GM19455 (cell line): ENCODE measurements around the gene PSAP.

ENCODE experiments used
- ATAC-seq: cut with Tn5 transposase; IDR thresholded peaks from one replicate; pipeline ENCODE4 v1.9.1; 2021; ENCODE audit not compliant: unreplicated experiment

PSAP gene

GRCh38 chr10:71845410-71846405 is 5.3 kb downstream of the PSAP start:
- ATAC-seq, result no peak

- no peak for ATAC-seq
These were observed 6.4 kb downstream of the PSAP start for GRCh38 chr10:71844695-71845094.

GRCh38 chr10:71844084-71844483 is 7.0 kb downstream of the PSAP start:
- no peak for ATAC-seq

- ATAC-seq, result no peak
These were observed 8.0 kb downstream of the PSAP start for GRCh38 chr10:71842856-71843686.

GRCh38 chr10:71842422-71842821 is 8.6 kb downstream of the PSAP start:
- no peak for ATAC-seq

- no peak for ATAC-seq
These were observed 10.1 kb downstream of the PSAP start for GRCh38 chr10:71840958-71841335.

- no peak for ATAC-seq
These were observed 10.7 kb downstream of the PSAP start for GRCh38 chr10:71840177-71840957.

GRCh38 chr10:71838264-71839211 is 12.5 kb downstream of the PSAP start:
- ATAC-seq, result no peak

GRCh38 chr10:71837098-71837827 is 13.8 kb downstream of the PSAP start:
- no peak for ATAC-seq

GRCh38 chr10:71836596-71836974 is 14.5 kb downstream of the PSAP start:
- peak; percentile 16 for ATAC-seq

GRCh38 chr10:71835671-71836595 is 15.1 kb downstream of the PSAP start:
- ATAC-seq, result peak; percentile 82

GRCh38 chr10:71834343-71834674 is 16.7 kb downstream of the PSAP start:
- no peak for ATAC-seq

- no peak for ATAC-seq
These were observed 17.4 kb downstream of the PSAP start for GRCh38 chr10:71833451-71834342.

- ATAC-seq, result no peak
These were observed 18.1 kb downstream of the PSAP start for GRCh38 chr10:71832967-71833366.

- no peak for ATAC-seq
These were observed 19.2 kb downstream of the PSAP start for GRCh38 chr10:71831646-71832552.

- no peak for ATAC-seq
These were observed 20.3 kb downstream of the PSAP start for GRCh38 chr10:71830726-71831125.
